H1 (cell line): ENCODE data around the gene MAP3K3.

Experiments used
- CTCF ChIP-seq, 3 experiments: IDR thresholded peaks; 1 replicate in 2 of 3; 2 replicates in 1 of 3; pipeline versions ENCODE4 v1.5.1 to v1.6.1; 2011; ENCODE audit warnings: low read length in 3 of 3, mild to moderate bottlenecking in 3 of 3, inconsistent platforms in 2 of 3, low read depth in 1 of 3, moderate library complexity in 1 of 3; ENCODE audit not compliant: insufficient read depth in 1 of 3; ENCODE audit errors: control extremely low read depth in 1 of 3
- EP300 ChIP-seq, 2 experiments: IDR thresholded peaks; 1 replicate in 1 of 2; 2 replicates in 1 of 2; pipeline ENCODE4 v1.6.1; 2011 to 2012; ENCODE audit warnings: low read depth in 2 of 2, low read length in 2 of 2, mild to moderate bottlenecking in 2 of 2, borderline replicate concordance in 1 of 2, inconsistent platforms in 1 of 2, moderate library complexity in 1 of 2
- JUND ChIP-seq: IDR thresholded peaks from 2 replicates; pipeline ENCODE4 v1.6.1; 2011; ENCODE audit warnings: mild to moderate bottlenecking, improper control_type of control experiment, low read length
- POLR2A ChIP-seq, 2 experiments: IDR thresholded peaks; 1 replicate in 1 of 2; 2 replicates in 1 of 2; pipeline ENCODE4 v1.6.1; 2011; ENCODE audit warnings: low read depth in 2 of 2, low read length in 2 of 2, mild to moderate bottlenecking in 2 of 2; ENCODE audit errors: control extremely low read depth in 1 of 2
- POLR2AphosphoS5 ChIP-seq: IDR thresholded peaks from 2 replicates; pipeline ENCODE4 v1.6.1; 2011; ENCODE audit warnings: low read depth, low read length
- RBBP5 ChIP-seq: IDR thresholded peaks from 2 replicates; pipeline ENCODE4 v1.7.1; 2012; ENCODE audit warnings: low read depth, mild to moderate bottlenecking, inconsistent platforms, low read length, moderate library complexity, borderline replicate concordance
- SIN3A ChIP-seq, 2 experiments: IDR thresholded peaks in 1 of 2; conservative IDR thresholded peaks in 1 of 2; 2 replicates each; pipeline ENCODE4 v1.6.1; 2011 to 2012; ENCODE audit warnings: low read length in 2 of 2, improper control_type of control experiment in 1 of 2, low read depth in 1 of 2, mild to moderate bottlenecking in 1 of 2
- SP1 ChIP-seq: IDR thresholded peaks from 2 replicates; pipeline ENCODE4 v1.6.1; 2011; ENCODE audit warnings: low read depth, low read length

GRCh38 chr17:63622574-63623390 lies 565 bp downstream of the MAP3K3 start:
- TF ChIP-seq CTCF (IDR thresholded peaks at IDR 0.05; ENCODE audit: control extremely low read depth in 1 of 3, insufficient read depth in 1 of 3, low read depth in 1 of 3, low read length in 3 of 3) = no peak
- peak; percentile 58; the same call in 1 of the 2 replicates for TF ChIP-seq RBBP5
- no peak for TF ChIP-seq POLR2AphosphoS5
- TF ChIP-seq EP300 (IDR thresholded peaks at IDR 0.05; ENCODE audit: borderline replicate concordance in 1 of 2, low read depth in 2 of 2, low read length in 2 of 2) = no peak
- no peak for TF ChIP-seq POLR2A (IDR thresholded peaks at IDR 0.05; ENCODE audit: control extremely low read depth in 1 of 2, low read depth in 2 of 2, low read length in 2 of 2)
- TF ChIP-seq JUND = no peak
- TF ChIP-seq SIN3A (conservative IDR thresholded peaks at IDR 0.05 in 1 of 2, IDR thresholded peaks at IDR 0.05 in 1 of 2; ENCODE audit: low read depth in 1 of 2, low read length in 2 of 2) = peak in 1 of 2 experiments; percentile 4; a peak in 3 of 4 replicates
- TF ChIP-seq SP1 = no peak
